GM12872 (cell line): ENCODE measurements around the gene RBL2.

Experiments
- CTCF ChIP-seq: IDR thresholded peaks from 3 replicates; pipeline ENCODE4 v1.5.1; 2011; ENCODE audit warnings: low read depth, mild to moderate bottlenecking, low read length, moderate library complexity; ENCODE audit not compliant: insufficient read depth

RBL2 gene

GRCh38 chr16:53457670-53458069 is 23.4 kb downstream of the RBL2 start:
- TF ChIP-seq CTCF = no peak

GRCh38 chr16:53458635-53459034 is 24.4 kb downstream of the RBL2 start:
- no peak for TF ChIP-seq CTCF

GRCh38 chr16:53465606-53466280 is 31.5 kb downstream of the RBL2 start:
- no peak for TF ChIP-seq CTCF

GRCh38 chr16:53476867-53477266 is 42.6 kb downstream of the RBL2 start:
- TF ChIP-seq CTCF = no peak

GRCh38 chr16:53478965-53479364 is 44.7 kb downstream of the RBL2 start:
- TF ChIP-seq CTCF = no peak

- TF ChIP-seq CTCF = no peak
These were observed 46.1 kb downstream of the RBL2 start for GRCh38 chr16:53480394-53480793.

- TF ChIP-seq CTCF = no peak
These were observed 47.9 kb downstream of the RBL2 start for GRCh38 chr16:53482123-53482522.
